ENCODE measurements around the gene CR1L. TPM values are rescaled to one million over a fixed set of nuclear protein-coding genes. Genes with fewer than 3 reads are reported as not detected.

CR1L gene
- total RNA-seq, 2 donors from 2014 or later, result not detected

DNA sequence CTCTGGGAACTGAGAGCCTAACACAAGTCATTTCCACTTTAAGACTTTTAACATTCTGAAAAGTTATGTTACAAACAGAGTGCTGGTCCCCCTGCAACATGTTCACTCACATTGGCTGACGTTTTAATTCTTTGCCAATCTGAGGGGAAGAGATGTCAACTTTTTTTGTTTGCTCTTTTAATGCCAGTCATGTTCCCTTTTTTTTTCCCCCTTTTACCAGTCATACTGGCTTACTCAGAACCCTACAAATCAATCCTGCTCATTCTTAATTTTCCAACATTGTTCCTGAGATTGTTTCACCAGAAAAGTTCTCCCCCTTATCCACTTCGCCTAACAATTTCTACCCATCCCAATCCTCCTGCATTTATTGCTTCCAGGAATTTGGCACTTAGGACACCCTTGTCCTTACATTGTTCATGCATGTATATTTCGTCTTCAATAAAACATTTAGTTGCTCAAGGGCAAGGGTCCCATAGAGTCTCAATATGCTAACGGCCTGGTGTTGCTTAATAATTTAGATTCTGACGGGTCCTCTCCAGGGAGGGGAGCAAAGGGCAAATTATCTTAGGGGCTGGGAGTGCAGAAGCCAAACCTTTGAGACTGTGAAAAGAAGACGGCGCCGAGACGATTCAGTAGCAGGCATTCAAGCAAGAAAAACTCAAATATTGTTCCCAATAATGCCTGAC is 624 bp upstream of the CR1L start:
- Histone ChIP-seq H3K4me3 (peak overlapping the region; percentile 40 to 45), H3K27me3 (replicated peaks; ENCODE audit: insufficient read depth) (no peaks in the 10 kb centered on the region), H3K27ac (no peak overlapping the region), H3K36me3 (no peaks in the 10 kb centered on the region), H3K9me3 (no peaks in the 10 kb centered on the region), H3K4me1 (replicated peaks) (no peaks in the 10 kb centered on the region)
- WGBS, result 20% methylated on average over 9 of the region's 9 CpGs
- no peak for DNase-seq (ENCODE audit: low spot score)
- no peak for TF ChIP-seq POLR2A (IDR thresholded peaks at IDR 0.05)
- intact Hi-C loops (cut with DNase I), result loop anchor here (10.0 kb wide), 1 partner anchor 150 kb away; no protein-coding TSS in a partner anchor

DNA sequence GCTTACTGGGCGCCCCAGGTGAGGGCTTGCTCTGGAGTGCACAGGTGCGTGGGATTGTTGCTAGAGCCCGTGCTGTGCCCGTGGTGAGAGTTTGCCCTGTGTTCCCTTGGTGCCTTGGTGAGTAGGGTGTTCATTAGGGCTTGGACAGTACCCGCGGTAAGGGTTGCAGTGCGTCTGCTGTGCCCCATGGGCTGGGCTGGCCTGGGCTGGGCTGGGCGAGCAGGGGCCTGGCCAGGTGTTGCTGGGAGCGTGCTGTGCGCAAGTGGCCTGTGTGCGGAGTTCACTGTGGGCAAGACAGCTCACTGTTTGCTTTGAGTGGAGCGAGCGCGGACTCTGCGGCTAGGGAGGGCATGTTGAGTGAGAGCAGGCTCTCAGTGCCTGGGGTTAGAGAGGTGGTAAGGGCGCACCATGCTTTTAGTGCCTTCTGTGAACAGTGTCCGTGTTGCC is 725 bp downstream of the CR1L start:
- Histone ChIP-seq H3K27ac (no peak overlapping the region), H3K36me3 (no peaks in the 10 kb centered on the region), H3K27me3 (replicated peaks; ENCODE audit: insufficient read depth) (no peaks in the 10 kb centered on the region), H3K9me3 (no peaks in the 10 kb centered on the region), H3K4me1 (replicated peaks) (no peaks in the 10 kb centered on the region), H3K4me3 (peak overlapping the region in 1 of 2 donors; percentile 45)
- intact Hi-C loops (cut with DNase I), result loop anchor here (10.0 kb wide), 1 partner anchor 149 kb away; no protein-coding TSS in a partner anchor
- TF ChIP-seq POLR2AphosphoS5 (IDR thresholded peaks at IDR 0.05) (no peak), CTCF (IDR thresholded peaks at IDR 0.05) (no peak)
- 93% methylated on average over 11 of the region's 17 CpGs for WGBS
- no peak for DNase-seq (ENCODE audit: low spot score)

GRCh38 chr1:207646171-207646570 is 1.2 kb downstream of the CR1L start:
- intact Hi-C loops (cut with DNase I), result loop anchor here (10.0 kb wide), 1 partner anchor 149 kb away; no protein-coding TSS in a partner anchor
- no peaks in the 10 kb centered on the region for H3K4me1 ChIP-seq (replicated peaks)
- no peak for TF ChIP-seq CTCF (IDR thresholded peaks at IDR 0.05)
- TF ChIP-seq POLR2AphosphoS5 (IDR thresholded peaks at IDR 0.05), result no peak
- TF ChIP-seq POLR2A (IDR thresholded peaks at IDR 0.05), result no peak
- H3K4me3 ChIP-seq, result no peak overlapping the region
- no peaks in the 10 kb centered on the region for H3K27me3 ChIP-seq (replicated peaks; ENCODE audit: insufficient read depth)
- DNase-seq (ENCODE audit: low spot score), result no peak
- H3K36me3 ChIP-seq, result no peaks in the 10 kb centered on the region
- H3K9me3 ChIP-seq, result no peaks in the 10 kb centered on the region
- H3K27ac ChIP-seq, result no peak overlapping the region

DNA sequence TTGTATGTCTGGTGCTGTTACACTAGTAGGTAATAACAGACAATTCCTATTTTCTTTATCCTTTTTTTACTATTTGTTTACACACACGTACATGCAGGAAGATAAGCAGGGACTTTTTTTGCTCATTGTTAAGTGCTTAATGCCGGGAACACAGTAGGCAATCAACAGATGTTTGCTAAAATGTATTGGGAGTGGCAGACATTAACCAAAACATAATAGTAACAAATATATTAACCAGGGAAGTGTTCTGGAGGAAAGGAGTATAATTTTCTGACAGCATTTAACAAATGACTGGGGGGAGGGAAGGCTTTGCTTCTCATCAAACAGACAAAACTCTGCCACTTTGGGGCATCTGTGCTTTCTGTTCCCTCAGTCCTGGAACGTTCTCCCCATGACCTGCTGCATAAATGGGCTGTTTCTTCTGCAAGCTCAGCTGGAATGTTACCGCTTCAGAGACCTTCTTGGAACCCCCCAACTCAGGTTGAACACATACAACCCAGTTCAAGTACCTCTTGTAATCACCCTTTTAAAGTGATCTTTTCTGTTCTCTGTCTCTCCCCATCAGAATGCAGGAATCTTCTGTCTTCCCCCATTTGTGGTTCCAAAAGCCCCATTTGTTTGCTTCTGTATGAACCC is 2.1 kb downstream of the CR1L start:
- Histone ChIP-seq H3K36me3 (no peaks in the 10 kb centered on the region), H3K27ac (no peak overlapping the region), H3K9me3 (no peaks in the 10 kb centered on the region), H3K4me1 (replicated peaks) (no peaks in the 10 kb centered on the region), H3K27me3 (replicated peaks; ENCODE audit: insufficient read depth) (no peaks in the 10 kb centered on the region), H3K4me3 (no peak overlapping the region)
- intact Hi-C loops (cut with DNase I), result loop anchor here (10.0 kb wide), 1 partner anchor 148 kb away; no protein-coding TSS in a partner anchor
- no peak for DNase-seq (ENCODE audit: low spot score)
- TF ChIP-seq POLR2AphosphoS5 (IDR thresholded peaks at IDR 0.05) (no peak), CTCF (IDR thresholded peaks at IDR 0.05) (no peak), POLR2A (IDR thresholded peaks at IDR 0.05) (no peak)
- WGBS, result 60% methylated on average over 4 of the region's 4 CpGs

- Histone ChIP-seq H3K9me3 (no peaks in the 10 kb centered on the region), H3K27ac (no peak overlapping the region), H3K4me1 (replicated peaks) (no peaks in the 10 kb centered on the region), H3K4me3 (no peak overlapping the region), H3K27me3 (replicated peaks; ENCODE audit: insufficient read depth) (no peaks in the 10 kb centered on the region), H3K36me3 (no peaks in the 10 kb centered on the region)
- intact Hi-C loops (cut with DNase I), result loop anchor here (10.0 kb wide), 1 partner anchor 147 kb away; no protein-coding TSS in a partner anchor
- TF ChIP-seq CTCF (IDR thresholded peaks at IDR 0.05), result no peak
- no peak for TF ChIP-seq POLR2A (IDR thresholded peaks at IDR 0.05)
- TF ChIP-seq POLR2AphosphoS5 (IDR thresholded peaks at IDR 0.05), result no peak
- WGBS, result 56% methylated on average over 4 of the region's 4 CpGs
- no peak for DNase-seq (ENCODE audit: low spot score)
Observed at GRCh38 chr1:207647671-207648333, 2.9 kb downstream of the CR1L start.
